Measurements from ENCODE around the gene ULK2.

- TF ChIP-seq TAF1 (IDR thresholded peaks at IDR 0.05; ENCODE audit: low read depth) = no peak
- TF ChIP-seq CTCF (IDR thresholded peaks at IDR 0.05; ENCODE audit: poor library complexity, severe bottlenecking) = no peak
- no peak for TF ChIP-seq EP300 (conservative IDR thresholded peaks at IDR 0.05; ENCODE audit: poor library complexity, severe bottlenecking)
Observed at GRCh38 chr17:19737305-19738072, 130.2 kb downstream of the ULK2 start.

Measured in neural cell (in vitro differentiated cells).